A673 (cell line): ENCODE results near the gene OR2D3.

Experiments used
- EZH2 ChIP-seq: fragments of 200-600 bp; sonication (generic); IDR thresholded peaks from 2 replicates; pipeline ENCODE4 v1.6.1; 2017; ENCODE audit warnings: borderline replicate concordance, low read depth, mild to moderate bottlenecking, mixed read lengths, antibody characterized with exemption, low read length; ENCODE audit not compliant: poor library complexity, severe bottlenecking
- TF ChIP-seq, protein P1 (sequence below): fragments of 300-800, 200-600 bp; sonication (generic); conservative IDR thresholded peaks from 2 replicates; pipeline ENCODE4 v1.5.1; 2017; ENCODE audit warnings: low read depth, mild to moderate bottlenecking, antibody characterized with exemption, low read length, moderate library complexity, mixed read lengths

DNA sequence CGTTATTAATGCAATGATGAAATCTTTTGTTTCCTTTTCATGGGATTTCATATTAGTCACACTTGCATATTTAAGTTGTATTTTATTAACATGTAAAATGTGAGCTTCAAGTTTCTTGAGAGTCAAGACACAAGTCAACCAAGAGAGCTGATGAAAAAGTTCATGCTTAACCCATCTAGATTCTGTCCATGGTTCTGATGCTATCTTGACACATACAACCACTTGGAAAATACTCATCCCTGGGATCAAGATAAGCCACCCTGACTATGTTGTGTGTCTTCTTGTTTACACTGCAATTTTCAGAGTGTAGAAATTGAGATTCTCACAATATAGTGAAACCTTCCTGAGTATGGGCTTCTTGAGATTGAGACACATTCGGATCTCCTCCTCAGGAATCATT is 45.0 kb upstream of the OR2D3 start:
- TF ChIP-seq, protein P1, sequence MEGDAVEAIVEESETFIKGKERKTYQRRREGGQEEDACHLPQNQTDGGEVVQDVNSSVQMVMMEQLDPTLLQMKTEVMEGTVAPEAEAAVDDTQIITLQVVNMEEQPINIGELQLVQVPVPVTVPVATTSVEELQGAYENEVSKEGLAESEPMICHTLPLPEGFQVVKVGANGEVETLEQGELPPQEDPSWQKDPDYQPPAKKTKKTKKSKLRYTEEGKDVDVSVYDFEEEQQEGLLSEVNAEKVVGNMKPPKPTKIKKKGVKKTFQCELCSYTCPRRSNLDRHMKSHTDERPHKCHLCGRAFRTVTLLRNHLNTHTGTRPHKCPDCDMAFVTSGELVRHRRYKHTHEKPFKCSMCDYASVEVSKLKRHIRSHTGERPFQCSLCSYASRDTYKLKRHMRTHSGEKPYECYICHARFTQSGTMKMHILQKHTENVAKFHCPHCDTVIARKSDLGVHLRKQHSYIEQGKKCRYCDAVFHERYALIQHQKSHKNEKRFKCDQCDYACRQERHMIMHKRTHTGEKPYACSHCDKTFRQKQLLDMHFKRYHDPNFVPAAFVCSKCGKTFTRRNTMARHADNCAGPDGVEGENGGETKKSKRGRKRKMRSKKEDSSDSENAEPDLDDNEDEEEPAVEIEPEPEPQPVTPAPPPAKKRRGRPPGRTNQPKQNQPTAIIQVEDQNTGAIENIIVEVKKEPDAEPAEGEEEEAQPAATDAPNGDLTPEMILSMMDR: no peak
- no peak for TF ChIP-seq EZH2
